ENCODE results near the gene SNRPE.

DNA sequence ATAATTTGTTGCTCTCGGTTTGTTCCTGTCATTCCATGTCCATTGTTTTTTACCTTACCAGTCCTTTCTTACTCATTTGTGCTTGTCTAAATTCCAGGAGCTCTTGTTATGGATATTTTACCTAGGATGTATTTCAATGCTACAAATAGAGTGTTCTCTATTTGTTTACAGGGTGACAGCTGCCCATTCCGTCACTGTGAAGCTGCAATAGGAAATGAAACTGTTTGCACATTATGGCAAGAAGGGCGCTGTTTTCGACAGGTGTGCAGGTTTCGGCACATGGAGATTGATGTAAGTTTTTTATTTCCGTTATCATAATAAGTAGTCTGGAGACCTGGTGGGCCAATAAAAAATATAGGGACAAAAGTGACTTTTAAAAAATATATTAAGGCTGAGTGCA is 43.0 kb upstream of the SNRPE start:
- TF ChIP-seq, protein P1, sequence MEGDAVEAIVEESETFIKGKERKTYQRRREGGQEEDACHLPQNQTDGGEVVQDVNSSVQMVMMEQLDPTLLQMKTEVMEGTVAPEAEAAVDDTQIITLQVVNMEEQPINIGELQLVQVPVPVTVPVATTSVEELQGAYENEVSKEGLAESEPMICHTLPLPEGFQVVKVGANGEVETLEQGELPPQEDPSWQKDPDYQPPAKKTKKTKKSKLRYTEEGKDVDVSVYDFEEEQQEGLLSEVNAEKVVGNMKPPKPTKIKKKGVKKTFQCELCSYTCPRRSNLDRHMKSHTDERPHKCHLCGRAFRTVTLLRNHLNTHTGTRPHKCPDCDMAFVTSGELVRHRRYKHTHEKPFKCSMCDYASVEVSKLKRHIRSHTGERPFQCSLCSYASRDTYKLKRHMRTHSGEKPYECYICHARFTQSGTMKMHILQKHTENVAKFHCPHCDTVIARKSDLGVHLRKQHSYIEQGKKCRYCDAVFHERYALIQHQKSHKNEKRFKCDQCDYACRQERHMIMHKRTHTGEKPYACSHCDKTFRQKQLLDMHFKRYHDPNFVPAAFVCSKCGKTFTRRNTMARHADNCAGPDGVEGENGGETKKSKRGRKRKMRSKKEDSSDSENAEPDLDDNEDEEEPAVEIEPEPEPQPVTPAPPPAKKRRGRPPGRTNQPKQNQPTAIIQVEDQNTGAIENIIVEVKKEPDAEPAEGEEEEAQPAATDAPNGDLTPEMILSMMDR (IDR thresholded peaks at IDR 0.05) = no peak
- no peak for TF ChIP-seq TCF7L2 (IDR thresholded peaks at IDR 0.05; ENCODE audit: low read depth, low read length)
- TF ChIP-seq, protein P2, sequence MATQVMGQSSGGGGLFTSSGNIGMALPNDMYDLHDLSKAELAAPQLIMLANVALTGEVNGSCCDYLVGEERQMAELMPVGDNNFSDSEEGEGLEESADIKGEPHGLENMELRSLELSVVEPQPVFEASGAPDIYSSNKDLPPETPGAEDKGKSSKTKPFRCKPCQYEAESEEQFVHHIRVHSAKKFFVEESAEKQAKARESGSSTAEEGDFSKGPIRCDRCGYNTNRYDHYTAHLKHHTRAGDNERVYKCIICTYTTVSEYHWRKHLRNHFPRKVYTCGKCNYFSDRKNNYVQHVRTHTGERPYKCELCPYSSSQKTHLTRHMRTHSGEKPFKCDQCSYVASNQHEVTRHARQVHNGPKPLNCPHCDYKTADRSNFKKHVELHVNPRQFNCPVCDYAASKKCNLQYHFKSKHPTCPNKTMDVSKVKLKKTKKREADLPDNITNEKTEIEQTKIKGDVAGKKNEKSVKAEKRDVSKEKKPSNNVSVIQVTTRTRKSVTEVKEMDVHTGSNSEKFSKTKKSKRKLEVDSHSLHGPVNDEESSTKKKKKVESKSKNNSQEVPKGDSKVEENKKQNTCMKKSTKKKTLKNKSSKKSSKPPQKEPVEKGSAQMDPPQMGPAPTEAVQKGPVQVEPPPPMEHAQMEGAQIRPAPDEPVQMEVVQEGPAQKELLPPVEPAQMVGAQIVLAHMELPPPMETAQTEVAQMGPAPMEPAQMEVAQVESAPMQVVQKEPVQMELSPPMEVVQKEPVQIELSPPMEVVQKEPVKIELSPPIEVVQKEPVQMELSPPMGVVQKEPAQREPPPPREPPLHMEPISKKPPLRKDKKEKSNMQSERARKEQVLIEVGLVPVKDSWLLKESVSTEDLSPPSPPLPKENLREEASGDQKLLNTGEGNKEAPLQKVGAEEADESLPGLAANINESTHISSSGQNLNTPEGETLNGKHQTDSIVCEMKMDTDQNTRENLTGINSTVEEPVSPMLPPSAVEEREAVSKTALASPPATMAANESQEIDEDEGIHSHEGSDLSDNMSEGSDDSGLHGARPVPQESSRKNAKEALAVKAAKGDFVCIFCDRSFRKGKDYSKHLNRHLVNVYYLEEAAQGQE (IDR thresholded peaks at IDR 0.05; ENCODE audit: insufficient read depth in 1 of 2, low read depth in 2 of 2, low read length in 1 of 2) = no peak
- no peak for TF ChIP-seq SIN3A (IDR thresholded peaks at IDR 0.05; ENCODE audit: borderline replicate concordance, insufficient read depth, low read depth, low read length)

Measured in Panc1 (cell line).